ENCODE measurements around the gene MTA3.

GRCh38 chr2:42722320-42723190 lies 154.1 kb downstream of the MTA3 start:
- TF ChIP-seq CTCF (conservative IDR thresholded peaks at IDR 0.05 in 1 of 2, IDR thresholded peaks at IDR 0.05 in 1 of 2; ENCODE audit: extremely low read depth in 1 of 2, insufficient read depth in 1 of 2, low read depth in 1 of 2, low read length in 2 of 2), result no peak
- no peak for TF ChIP-seq EZH2 (IDR thresholded peaks at IDR 0.05; ENCODE audit: borderline replicate concordance, low read length)
